GM12873 (cell line): ENCODE data around the gene USP46.

Source experiments
- CTCF ChIP-seq: IDR thresholded peaks from 2 replicates; pipeline ENCODE4 v1.5.1; 2012; ENCODE audit warnings: low read depth, mild to moderate bottlenecking, moderate library complexity, low read length, control low read depth; ENCODE audit not compliant: insufficient read depth; ENCODE audit errors: missing control alignments

The USP46 gene

GRCh38 chr4:52645300-52645699, 13.8 kb downstream of the USP46 start:
- TF ChIP-seq CTCF, result no peak

- no peak for TF ChIP-seq CTCF
Measured at GRCh38 chr4:52643785-52644244, 15.3 kb downstream of the USP46 start.

GRCh38 chr4:52643190-52643589, 15.9 kb downstream of the USP46 start:
- TF ChIP-seq CTCF, result no peak

- TF ChIP-seq CTCF, result no peak
Measured at GRCh38 chr4:52641854-52642563, 17.1 kb downstream of the USP46 start.

GRCh38 chr4:52640808-52641565, 18.1 kb downstream of the USP46 start:
- TF ChIP-seq CTCF, result no peak

- no peak for TF ChIP-seq CTCF
Measured at GRCh38 chr4:52638717-52639116, 20.4 kb downstream of the USP46 start.

GRCh38 chr4:52637116-52637515, 22.0 kb downstream of the USP46 start:
- no peak for TF ChIP-seq CTCF
